ENCODE results near the gene SEC23IP. TPM values are rescaled to one million over a fixed set of nuclear protein-coding genes. Genes with fewer than 3 reads are reported as not detected.
"Not testable (repeated sequence)": the region's sequence is repeated elsewhere in the genome, so short reads cannot be mapped to it uniquely, and the experiment has no call there.

Gene SEC23IP
- total and polyA plus RNA-seq, 7 experiments from 2014 or later: 34.8 to 68.3 (median 45.1) TPM

DNA sequence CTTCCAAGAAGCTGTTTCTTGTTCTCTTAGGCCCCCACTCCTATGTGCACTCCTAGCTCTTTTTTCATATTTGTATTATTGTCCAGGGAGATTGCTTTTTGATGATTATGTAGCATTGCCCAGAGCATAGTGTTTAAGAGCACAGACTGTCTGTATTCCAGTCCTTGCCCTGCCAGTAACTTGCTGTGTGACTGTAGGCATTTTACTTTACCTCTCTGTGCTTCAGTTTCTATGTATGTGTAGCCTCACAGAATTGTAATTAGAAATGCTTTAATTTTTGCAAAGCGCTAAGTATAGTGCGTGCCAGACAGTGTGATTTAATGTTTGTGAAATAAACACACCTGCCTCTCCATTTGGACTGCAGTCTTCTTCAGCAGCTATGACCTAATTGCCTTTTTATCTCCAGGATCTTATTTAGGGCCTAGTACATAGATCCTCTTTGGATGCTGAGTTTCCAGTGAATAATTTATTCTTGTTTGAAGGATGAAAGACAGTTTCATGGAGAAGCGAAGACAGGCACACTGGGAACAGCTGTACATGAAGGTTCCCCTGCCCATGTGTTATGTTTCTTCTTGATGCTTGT is 1.4 kb downstream of the SEC23IP start:
- no peaks in the 10 kb centered on the region for H3K9me3 ChIP-seq (ENCODE audit: control insufficient read depth in 2 of 3, low read length in 3 of 3)
- peaks cover 12 to 21% of the 10 kb centered on the region in 2 donors for H3K4me1 ChIP-seq (ENCODE audit: control insufficient read depth in 2 of 2, insufficient read depth in 2 of 2, low read length in 2 of 2)
- H3K4me3 ChIP-seq (ENCODE audit: low read length): no peak overlapping the region
- H3K36me3 ChIP-seq (ENCODE audit: control insufficient read depth in 2 of 3, insufficient read depth in 3 of 3, low read length in 3 of 3): peaks cover 0 to 11% (median 0%) of the 10 kb centered on the region in 3 experiments
- DNase-seq (no peak), ATAC-seq (no peak)
- Mint-ChIP-seq H3K4me1 (peaks cover 43 to 65% (median 56%) of the 10 kb centered on the region in 7 donors), H3K27ac (peak overlapping the region; percentile 33 to 99 (median 98)), H3K36me3 (peaks cover 4 to 14% (median 10%) of the 10 kb centered on the region in 5 donors), H3K4me3 (peak overlapping the region; percentile 73 to 100 (median 98)), H3K9me3 (peaks cover 0 to 7% (median 0%) of the 10 kb centered on the region in 11 donors), H3K27me3 (peaks cover 0 to 2% (median 0%) of the 10 kb centered on the region in 5 donors)
- H3K27ac ChIP-seq (ENCODE audit: low read depth, low read length): peak overlapping the region; percentile 89
- ChIA-PET POLR2A (interaction anchor here (4.2 kb wide), 1 partner anchor 21 kb away, joined by 61 read pairs; the partner anchor contains the start of gene MCMBP), CTCF (interaction anchor here (1.0 kb wide), 1 partner anchor 26 kb away, joined by 3 read pairs; no protein-coding TSS in a partner anchor)
- no peaks in the 10 kb centered on the region for H3K27me3 ChIP-seq (ENCODE audit: control insufficient read depth in 2 of 2, insufficient read depth in 2 of 2, low read length in 2 of 2)
- intact Hi-C loops (cut with micrococcal nuclease): loop anchor here in 1 of 2 donors (2.0 to 5.0 kb wide), 2 partner anchors 1139 to 1552 kb away; partner anchors contain the start of genes CACUL1 and FAM204A

DNA sequence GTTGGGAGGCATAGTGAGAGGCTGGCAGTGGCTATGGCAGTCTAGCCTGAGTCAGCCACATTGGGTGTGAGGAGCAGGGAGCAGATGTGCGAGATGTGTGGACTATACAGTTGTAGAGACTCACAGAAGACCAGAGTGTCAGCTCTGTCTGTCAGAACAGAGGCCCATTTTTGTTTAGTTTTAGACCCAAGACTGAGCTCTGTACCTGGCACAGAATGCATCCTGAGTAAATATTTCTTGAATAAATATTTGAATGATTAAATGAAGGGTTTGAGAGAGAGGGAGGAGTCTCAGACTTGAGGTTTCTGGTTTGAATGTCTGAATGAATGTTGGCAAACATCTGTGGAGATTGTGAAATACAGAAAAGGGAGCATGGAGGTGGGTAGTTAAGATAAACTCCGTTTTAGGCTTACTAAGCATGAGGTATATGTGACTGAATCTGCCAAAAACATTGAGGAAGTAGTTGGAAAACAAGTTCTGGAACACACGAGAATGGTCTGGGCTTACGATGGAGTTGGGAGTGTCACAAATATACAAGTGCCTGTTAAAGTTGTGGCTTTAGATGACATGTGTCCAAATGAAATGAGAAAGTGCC is 3.6 kb downstream of the SEC23IP start:
- Histone ChIP-seq H3K27me3 (ENCODE audit: control insufficient read depth in 2 of 2, insufficient read depth in 2 of 2, low read length in 2 of 2) (no peaks in the 10 kb centered on the region), H3K9me3 (ENCODE audit: control insufficient read depth in 2 of 3, low read length in 3 of 3) (no peaks in the 10 kb centered on the region), H3K36me3 (ENCODE audit: control insufficient read depth in 2 of 3, insufficient read depth in 3 of 3, low read length in 3 of 3) (peaks cover 0 to 19% (median 0%) of the 10 kb centered on the region in 3 experiments), H3K27ac (ENCODE audit: low read depth, low read length) (peak overlapping the region; percentile 17), H3K4me3 (ENCODE audit: low read length) (no peak overlapping the region), H3K4me1 (ENCODE audit: control insufficient read depth in 2 of 2, insufficient read depth in 2 of 2, low read length in 2 of 2) (peaks cover 12 to 21% of the 10 kb centered on the region in 2 donors)
- intact Hi-C loops (cut with micrococcal nuclease): no loop called here
- no peak for ATAC-seq
- POLR2A ChIA-PET: interaction anchor here (1.5 kb wide), 1 partner anchor 23 kb away, joined by 4 read pairs; the partner anchor contains the start of gene MCMBP
- Mint-ChIP-seq H3K27me3 (no peaks in the 10 kb centered on the region), H3K9me3 (no peaks in the 10 kb centered on the region), H3K4me1 (peaks cover 46 to 74% (median 64%) of the 10 kb centered on the region in 7 donors), H3K27ac (peak overlapping the region in 8 of 9 donors; percentile 5 to 83 (median 44)), H3K4me3 (peak overlapping the region in 3 of 10 donors; percentile 25 to 43 (median 25)), H3K36me3 (peaks cover 4 to 15% (median 10%) of the 10 kb centered on the region in 5 donors)
- CTCF ChIA-PET: no interaction called here
- DNase-seq: no peak

DNA sequence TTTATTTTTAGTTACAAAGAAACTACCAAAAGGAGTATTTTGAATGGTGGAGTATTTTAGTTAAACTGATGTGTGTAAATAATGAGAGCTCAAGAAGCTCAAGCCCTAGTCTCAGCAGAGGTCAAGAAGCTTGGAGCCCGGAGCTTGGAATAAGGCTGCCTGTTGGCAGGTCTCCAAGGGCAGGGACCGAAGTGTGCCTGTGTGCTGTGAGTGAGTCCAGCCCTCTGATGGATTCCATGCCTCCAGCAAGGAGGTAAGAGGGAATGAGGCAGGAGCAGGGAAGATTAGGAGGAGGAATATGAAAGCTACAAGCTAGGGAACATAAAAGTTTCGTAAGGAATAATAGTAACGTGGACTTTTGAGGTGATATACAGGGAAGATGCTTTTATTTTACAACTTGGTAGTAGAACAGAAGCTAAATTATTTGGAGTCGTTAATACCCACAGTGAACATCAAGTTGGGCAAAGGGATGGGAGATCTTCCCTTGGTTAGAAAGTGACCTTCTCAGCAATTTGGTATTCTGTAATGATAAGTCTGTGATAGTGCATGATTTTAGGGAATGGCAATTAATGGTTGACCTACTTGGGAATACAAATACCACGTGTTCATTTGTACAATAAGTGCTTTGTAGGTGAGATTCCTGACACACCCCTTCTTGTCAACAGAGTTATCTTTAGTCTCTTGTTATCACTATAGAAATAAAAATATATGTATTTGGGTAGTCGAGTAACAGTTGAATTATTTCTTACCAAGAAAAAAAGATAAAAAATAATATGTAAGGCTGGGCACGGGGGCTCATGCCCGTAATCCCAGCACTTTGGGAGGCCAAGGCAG is 4.6 kb downstream of the SEC23IP start:
- H3K36me3 ChIP-seq (ENCODE audit: control insufficient read depth in 2 of 3, insufficient read depth in 3 of 3, low read length in 3 of 3): peaks cover 0 to 19% (median 0%) of the 10 kb centered on the region in 3 experiments
- H3K4me1 ChIP-seq (ENCODE audit: control insufficient read depth in 2 of 2, insufficient read depth in 2 of 2, low read length in 2 of 2): peaks cover 12 to 21% of the 10 kb centered on the region in 2 donors
- CTCF ChIA-PET: no interaction called here
- ATAC-seq (no peak), DNase-seq (no peak)
- H3K9me3 ChIP-seq (ENCODE audit: control insufficient read depth in 2 of 3, low read length in 3 of 3): no peaks in the 10 kb centered on the region
- intact Hi-C loops (cut with micrococcal nuclease): no loop called here
- Mint-ChIP-seq H3K27me3 (no peaks in the 10 kb centered on the region), H3K4me1 (peaks cover 46 to 72% (median 63%) of the 10 kb centered on the region in 7 donors), H3K36me3 (peaks cover 4 to 15% (median 10%) of the 10 kb centered on the region in 5 donors), H3K4me3 (peak overlapping the region in 2 of 10 donors; percentile 29 to 43), H3K27ac (peak overlapping the region in 4 of 9 donors; percentile 14 to 80 (median 28)), H3K9me3 (no peaks in the 10 kb centered on the region)
- POLR2A ChIA-PET: no interaction called here
- no peaks in the 10 kb centered on the region for H3K27me3 ChIP-seq (ENCODE audit: control insufficient read depth in 2 of 2, insufficient read depth in 2 of 2, low read length in 2 of 2)
- no peak overlapping the region for H3K4me3 ChIP-seq (ENCODE audit: low read length)
- no peak overlapping the region for H3K27ac ChIP-seq (ENCODE audit: low read depth, low read length)

GRCh38 chr10:119898577-119898976 is 6.0 kb downstream of the SEC23IP start:
- CTCF ChIA-PET: no interaction called here
- peaks cover 4 to 21% (median 9%) of the 10 kb centered on the region in 5 donors for H3K36me3 Mint-ChIP-seq
- H3K27ac Mint-ChIP-seq: peak overlapping the region in 5 of 9 donors; percentile 5 to 65 (median 11)
- H3K36me3 ChIP-seq (ENCODE audit: control insufficient read depth in 2 of 3, insufficient read depth in 3 of 3, low read length in 3 of 3): peaks cover under 1 to 29% (median 9%) of the 10 kb centered on the region in 3 experiments
- H3K4me1 Mint-ChIP-seq: peaks cover 40 to 62% (median 58%) of the 10 kb centered on the region in 7 donors
- no peaks in the 10 kb centered on the region for H3K27me3 ChIP-seq (ENCODE audit: control insufficient read depth in 2 of 2, insufficient read depth in 2 of 2, low read length in 2 of 2)
- H3K4me1 ChIP-seq (ENCODE audit: control insufficient read depth in 2 of 2, insufficient read depth in 2 of 2, low read length in 2 of 2): peaks cover 5 to 14% of the 10 kb centered on the region in 2 donors
- POLR2A ChIA-PET: no interaction called here
- no peaks in the 10 kb centered on the region for H3K9me3 ChIP-seq (ENCODE audit: control insufficient read depth in 2 of 3, low read length in 3 of 3)
- H3K4me3 Mint-ChIP-seq: peak overlapping the region in 5 of 10 donors; percentile 8 to 32 (median 23)
- no peaks in the 10 kb centered on the region for H3K27me3 Mint-ChIP-seq
- no peak for DNase-seq
- H3K4me3 ChIP-seq (ENCODE audit: low read length): no peak overlapping the region
- no peak overlapping the region for H3K27ac ChIP-seq (ENCODE audit: low read depth, low read length)
- no peak for ATAC-seq
- intact Hi-C loops (cut with micrococcal nuclease): no loop called here
- H3K9me3 Mint-ChIP-seq: no peaks in the 10 kb centered on the region

DNA sequence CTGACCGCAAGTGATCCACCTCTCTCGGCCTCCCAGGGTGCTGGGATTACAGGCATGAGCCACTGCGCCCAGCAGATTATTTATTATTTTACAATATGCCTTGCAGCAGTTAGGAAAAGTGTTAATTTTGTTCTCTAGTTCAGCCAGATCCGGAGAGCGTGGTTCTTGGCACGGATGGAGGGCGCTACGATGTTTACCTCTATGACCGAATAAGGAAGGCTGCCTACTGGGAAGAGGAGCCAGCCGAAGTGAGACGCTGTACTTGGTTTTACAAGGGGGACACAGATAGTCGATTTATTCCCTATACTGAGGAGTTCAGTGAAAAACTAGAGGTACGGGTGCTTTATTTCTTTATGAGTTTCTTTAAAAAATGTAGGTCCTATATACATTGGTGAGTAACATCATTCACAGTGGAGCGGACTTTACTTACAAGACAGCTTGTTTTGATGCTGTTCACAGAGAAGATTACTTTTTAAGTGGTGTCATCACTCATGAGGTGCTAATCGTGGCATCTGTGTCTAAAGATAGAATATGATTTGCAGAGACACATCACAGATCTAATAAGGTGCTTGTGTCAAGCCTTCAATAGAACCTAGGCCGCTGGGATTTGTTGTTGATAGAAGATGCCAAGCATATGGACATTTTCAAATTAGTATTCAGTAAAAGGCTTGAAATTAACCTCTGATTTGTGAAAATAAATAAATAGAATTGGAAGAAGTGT is 11.6 kb downstream of the SEC23IP start:
- DNase-seq (no peak), ATAC-seq (no peak)
- H3K4me3 ChIP-seq (ENCODE audit: low read length): no peak overlapping the region
- H3K4me1 ChIP-seq (ENCODE audit: control insufficient read depth in 2 of 2, insufficient read depth in 2 of 2, low read length in 2 of 2): no peaks in the 10 kb centered on the region
- H3K9me3 ChIP-seq (ENCODE audit: control insufficient read depth in 2 of 3, low read length in 3 of 3): no peaks in the 10 kb centered on the region
- H3K27ac Mint-ChIP-seq: peak overlapping the region in 1 of 9 donors; percentile 55
- intact Hi-C loops (cut with micrococcal nuclease): no loop called here
- H3K36me3 ChIP-seq (ENCODE audit: control insufficient read depth in 2 of 3, insufficient read depth in 3 of 3, low read length in 3 of 3): peaks cover 11 to 51% (median 14%) of the 10 kb centered on the region in 3 experiments
- H3K4me1 Mint-ChIP-seq: peaks cover 3 to 13% (median 7%) of the 10 kb centered on the region in 7 donors
- H3K9me3 Mint-ChIP-seq: no peaks in the 10 kb centered on the region
- ChIA-PET POLR2A (no interaction called here), CTCF (no interaction called here)
- no peak overlapping the region for H3K4me3 Mint-ChIP-seq
- no peak overlapping the region for H3K27ac ChIP-seq (ENCODE audit: low read depth, low read length)
- H3K36me3 Mint-ChIP-seq: peaks cover 4 to 47% (median 19%) of the 10 kb centered on the region in 5 donors
- no peaks in the 10 kb centered on the region for H3K27me3 Mint-ChIP-seq
- no peaks in the 10 kb centered on the region for H3K27me3 ChIP-seq (ENCODE audit: control insufficient read depth in 2 of 2, insufficient read depth in 2 of 2, low read length in 2 of 2)

- H3K4me1 ChIP-seq (ENCODE audit: control insufficient read depth in 2 of 2, insufficient read depth in 2 of 2, low read length in 2 of 2); intact Hi-C loops (cut with micrococcal nuclease); H3K4me1 Mint-ChIP-seq; H3K27me3 Mint-ChIP-seq; H3K27ac ChIP-seq (ENCODE audit: low read depth, low read length); H3K4me3 ChIP-seq (ENCODE audit: low read length); H3K9me3 Mint-ChIP-seq; DNase-seq; H3K27me3 ChIP-seq (ENCODE audit: control insufficient read depth in 2 of 2, insufficient read depth in 2 of 2, low read length in 2 of 2); H3K4me3 Mint-ChIP-seq; H3K9me3 ChIP-seq (ENCODE audit: control insufficient read depth in 2 of 3, low read length in 3 of 3); H3K27ac Mint-ChIP-seq; POLR2A ChIA-PET; ATAC-seq: not testable (repeated sequence)
- peaks cover 4 to 61% (median 19%) of the 10 kb centered on the region in 5 donors for H3K36me3 Mint-ChIP-seq
- CTCF ChIA-PET: interaction anchor here (0.6 kb wide), 1 partner anchor 16 kb away, joined by 3 read pairs; no protein-coding TSS in a partner anchor
- peaks cover 9 to 50% (median 14%) of the 10 kb centered on the region in 3 experiments for H3K36me3 ChIP-seq (ENCODE audit: control insufficient read depth in 2 of 3, insufficient read depth in 3 of 3, low read length in 3 of 3)
Measured at GRCh38 chr10:119907695-119908094, 15.2 kb downstream of the SEC23IP start.

Measured in naive thymus-derived CD4-positive, alpha-beta T cell (primary cell).